Skeletal muscle satellite cell (primary cell): ENCODE measurements around the gene HAGH.

Experiments used
- H3K27me3 ChIP-seq: 2 replicates; pipeline ENCODE4 v1.7.0; 2013; ENCODE audit warnings: low read length; ENCODE audit not compliant: control insufficient read depth, insufficient read depth
- H3K36me3 ChIP-seq: 2 replicates; pipeline ENCODE4 v1.7.0; 2013; ENCODE audit warnings: mild to moderate bottlenecking, control low read depth, low read length; ENCODE audit not compliant: insufficient read depth
- H3K4me1 ChIP-seq: 2 replicates; pipeline ENCODE4 v1.7.0; 2013; ENCODE audit warnings: low read length; ENCODE audit not compliant: control insufficient read depth, insufficient read depth
- H3K4me2 ChIP-seq: 2 replicates; pipeline ENCODE4 v1.7.0; 2013; ENCODE audit warnings: mild to moderate bottlenecking, low read length
- H3K4me3 ChIP-seq: 2 replicates; pipeline ENCODE4 v1.7.0; 2013; ENCODE audit warnings: low read length
- H3K9ac ChIP-seq: 2 replicates; pipeline ENCODE4 v1.7.0; 2013; ENCODE audit warnings: mild to moderate bottlenecking, low read depth, low read length, moderate library complexity
- H3K9me3 ChIP-seq: replicated peaks from 2 replicates; pipeline ENCODE4 v1.7.0; 2013; ENCODE audit warnings: mild to moderate bottlenecking, control low read depth, low read length

The HAGH gene

GRCh38 chr16:1768061-1768766 is 58.4 kb downstream of the HAGH start:
- Histone ChIP-seq H3K9ac (no peak overlapping the region), H3K36me3 (peaks cover 62% of the 10 kb centered on the region), H3K4me3 (no peak overlapping the region), H3K9me3 (no peaks in the 10 kb centered on the region), H3K27me3 (no peaks in the 10 kb centered on the region), H3K4me2 (no peak overlapping the region), H3K4me1 (peaks cover 19% of the 10 kb centered on the region)

- Histone ChIP-seq H3K36me3 (peaks cover 70% of the 10 kb centered on the region), H3K27me3 (no peaks in the 10 kb centered on the region), H3K9ac (no peak overlapping the region), H3K4me1 (peaks cover 18% of the 10 kb centered on the region), H3K9me3 (no peaks in the 10 kb centered on the region), H3K4me3 (no peak overlapping the region), H3K4me2 (no peak overlapping the region)
Measured at GRCh38 chr16:1767116-1767994, 59.3 kb downstream of the HAGH start.

GRCh38 chr16:1766701-1767100 is 59.9 kb downstream of the HAGH start:
- Histone ChIP-seq H3K4me3 (no peak overlapping the region), H3K9ac (no peak overlapping the region), H3K9me3 (no peaks in the 10 kb centered on the region), H3K27me3 (no peaks in the 10 kb centered on the region), H3K36me3 (peaks cover 76% of the 10 kb centered on the region), H3K4me1 (peaks cover 11% of the 10 kb centered on the region), H3K4me2 (no peak overlapping the region)

- no peaks in the 10 kb centered on the region for H3K9me3 ChIP-seq
- no peaks in the 10 kb centered on the region for H3K27me3 ChIP-seq
- peaks cover 11% of the 10 kb centered on the region for H3K4me1 ChIP-seq
- H3K4me3 ChIP-seq, result no peak overlapping the region
- H3K4me2 ChIP-seq, result no peak overlapping the region
- H3K36me3 ChIP-seq, result peaks cover 76% of the 10 kb centered on the region
- H3K9ac ChIP-seq, result no peak overlapping the region
Measured at GRCh38 chr16:1766231-1766630, 60.4 kb downstream of the HAGH start.

GRCh38 chr16:1765826-1766225 is 60.8 kb downstream of the HAGH start:
- H3K4me1 ChIP-seq, result peaks cover 10% of the 10 kb centered on the region
- no peak overlapping the region for H3K9ac ChIP-seq
- no peak overlapping the region for H3K4me2 ChIP-seq
- no peaks in the 10 kb centered on the region for H3K27me3 ChIP-seq
- H3K4me3 ChIP-seq, result no peak overlapping the region
- peaks cover 76% of the 10 kb centered on the region for H3K36me3 ChIP-seq
- no peaks in the 10 kb centered on the region for H3K9me3 ChIP-seq

- Histone ChIP-seq H3K4me3 (no peak overlapping the region), H3K27me3 (no peaks in the 10 kb centered on the region), H3K9me3 (no peaks in the 10 kb centered on the region), H3K4me2 (no peak overlapping the region), H3K36me3 (peaks cover 82% of the 10 kb centered on the region), H3K9ac (no peak overlapping the region), H3K4me1 (peaks cover 1% of the 10 kb centered on the region)
Measured at GRCh38 chr16:1764971-1765370, 61.7 kb downstream of the HAGH start.

- Histone ChIP-seq H3K4me2 (no peak overlapping the region), H3K9ac (no peak overlapping the region), H3K27me3 (no peaks in the 10 kb centered on the region), H3K36me3 (peaks cover 77% of the 10 kb centered on the region), H3K4me1 (no peaks in the 10 kb centered on the region), H3K9me3 (no peaks in the 10 kb centered on the region), H3K4me3 (no peak overlapping the region)
Measured at GRCh38 chr16:1763521-1764511, 62.8 kb downstream of the HAGH start.

GRCh38 chr16:1762879-1763520 is 63.6 kb downstream of the HAGH start:
- Histone ChIP-seq H3K9ac (no peak overlapping the region), H3K9me3 (no peaks in the 10 kb centered on the region), H3K4me3 (no peak overlapping the region), H3K27me3 (no peaks in the 10 kb centered on the region), H3K36me3 (peaks cover 74% of the 10 kb centered on the region), H3K4me1 (no peaks in the 10 kb centered on the region), H3K4me2 (no peak overlapping the region)

GRCh38 chr16:1762196-1762878 is 64.3 kb downstream of the HAGH start:
- Histone ChIP-seq H3K9ac (no peak overlapping the region), H3K4me1 (no peaks in the 10 kb centered on the region), H3K4me3 (no peak overlapping the region), H3K27me3 (no peaks in the 10 kb centered on the region), H3K9me3 (no peaks in the 10 kb centered on the region), H3K4me2 (no peak overlapping the region), H3K36me3 (peaks cover 71% of the 10 kb centered on the region)

GRCh38 chr16:1761751-1762150 is 64.9 kb downstream of the HAGH start:
- no peak overlapping the region for H3K9ac ChIP-seq
- no peak overlapping the region for H3K4me2 ChIP-seq
- H3K4me3 ChIP-seq, result no peak overlapping the region
- H3K27me3 ChIP-seq, result no peaks in the 10 kb centered on the region
- no peaks in the 10 kb centered on the region for H3K9me3 ChIP-seq
- no peaks in the 10 kb centered on the region for H3K4me1 ChIP-seq
- peaks cover 66% of the 10 kb centered on the region for H3K36me3 ChIP-seq
